Body of pancreas (tissue), 4 donors: ENCODE measurements around the gene ATOH8. TPM values are rescaled to one million over a fixed set of nuclear protein-coding genes. Genes with fewer than 3 reads are reported as not detected.
A peak's percentile ranks its signal among the peaks of the same experiment; 100 is the strongest.

ENCODE experiments used
- ATAC-seq: fragments of 150-250 bp; one replicate; pipeline ENCODE4 v1.9.1; 2016
- DNase-seq, 4 donors: peaks; one replicate each; pipeline ENCODE4 v3.0.0-alpha.2; 2019
- H3K27ac ChIP-seq, 4 donors: fragments of 200-600 bp; sonication (generic); 1 replicate in 3 of 4; 2 replicates in 1 of 4; pipeline versions ENCODE4 v1.5.1 to v1.6.1; 2016 to 2019; ENCODE audit warnings: mild to moderate bottlenecking in 1 of 4, mixed read lengths in 1 of 4, moderate library complexity in 1 of 4
- H3K27me3 ChIP-seq, 2 donors: fragments of 200-600 bp; sonication (generic); one replicate each; pipeline ENCODE4 v1.6.0; 2016; ENCODE audit warnings: mild to moderate bottlenecking in 1 of 2
- H3K36me3 ChIP-seq, 2 donors: fragments of 200-600 bp; sonication (generic); replicated peaks in 1 of 2; 2 replicates each; pipeline ENCODE4 v1.5.1; 2016; ENCODE audit warnings: low read depth in 2 of 2; ENCODE audit not compliant: insufficient read depth in 1 of 2
- H3K4me1 ChIP-seq: fragments of 200-600 bp; sonication (generic); one replicate; pipeline ENCODE4 v1.6.0; 2016
- H3K4me3 ChIP-seq, 2 donors: fragments of 200-600 bp; sonication (generic); 1 replicate in 1 of 2; 2 replicates in 1 of 2; pipeline ENCODE4 v1.5.1; 2016 to 2019
- H3K9me3 ChIP-seq, 3 donors: fragments of 200-600 bp; sonication (generic); 1 replicate in 2 of 3; 2 replicates in 1 of 3; pipeline ENCODE4 v1.5.1; 2016
- CTCF ChIP-seq, 7 experiments: fragments of 450-650 bp in 4 of 7; fragments of 200-600 bp in 3 of 7; sonication (generic) in 3 of 7; IDR thresholded peaks; one replicate each; pipeline ENCODE4 v1.5.1; 2016 to 2019; ENCODE audit warnings: antibody characterized with exemption in 7 of 7
- POLR2A ChIP-seq, 3 donors: fragments of 450-650 bp; IDR thresholded peaks; one replicate each; pipeline ENCODE4 v1.6.1; 2016; ENCODE audit warnings: antibody characterized with exemption in 3 of 3, mild to moderate bottlenecking in 2 of 3
- WGBS, 2 donors: methylation state at CpG; one replicate each; pipeline ENCODE4 v1.1.5; 2017; 5-methylcytosine and 5-hydroxymethylcytosine counted together
- intact Hi-C: fragments of 100-400 bp; cut with DNase I; formaldehyde crosslinking; loops from one replicate; pipeline ENCODE4 v1.15.1; 2023
- total RNA-seq, 2 donors: library from RNA; depleted of rRNA; stranded (reverse); fragments of >200 nt; gene quantifications; one replicate each; pipeline ENCODE4 v1.1.0, GENCODE V29; 2016

The ATOH8 gene
- total RNA-seq, 2 donors from 2014 or later, result 12.9 to 14.5 TPM

- Histone ChIP-seq H3K9me3 (no peaks in the 10 kb centered on the region), H3K27me3 (no peaks in the 10 kb centered on the region), H3K4me3 (no peak overlapping the region), H3K27ac (no peak overlapping the region), H3K36me3 (no peaks in the 10 kb centered on the region), H3K4me1 (no peaks in the 10 kb centered on the region)
- DNase-seq, result peak in 1 of 4 donors; percentile 4
- no peak for TF ChIP-seq CTCF (IDR thresholded peaks at IDR 0.05)
- no peak for TF ChIP-seq POLR2A (IDR thresholded peaks at IDR 0.05)
- ATAC-seq, result no peak
- 85 to 94% methylated on average over 3 of the region's 3 CpGs for WGBS, 2 donors
- intact Hi-C loops, result no loop called here
Observed at GRCh38 chr2:85800586-85800985, 46.8 kb downstream of the ATOH8 start.

GRCh38 chr2:85801871-85802270 lies 48.1 kb downstream of the ATOH8 start:
- no peak for TF ChIP-seq POLR2A (IDR thresholded peaks at IDR 0.05)
- no peak for TF ChIP-seq CTCF (IDR thresholded peaks at IDR 0.05)
- DNase-seq (no peak), ATAC-seq (no peak)
- WGBS, 2 donors, result 85 to 92% methylated on average over 5 of the region's 5 CpGs
- intact Hi-C loops, result no loop called here
- no peaks in the 10 kb centered on the region for H3K9me3 ChIP-seq
- no peak overlapping the region for H3K4me3 ChIP-seq
- no peaks in the 10 kb centered on the region for H3K36me3 ChIP-seq
- H3K27ac ChIP-seq, result no peak overlapping the region
- no peaks in the 10 kb centered on the region for H3K27me3 ChIP-seq
- H3K4me1 ChIP-seq, result peaks cover 11% of the 10 kb centered on the region

GRCh38 chr2:85802354-85803103 lies 48.7 kb downstream of the ATOH8 start:
- Histone ChIP-seq H3K36me3 (no peaks in the 10 kb centered on the region), H3K27me3 (no peaks in the 10 kb centered on the region), H3K9me3 (no peaks in the 10 kb centered on the region), H3K27ac (no peak overlapping the region), H3K4me3 (no peak overlapping the region), H3K4me1 (peaks cover 14% of the 10 kb centered on the region)
- intact Hi-C loops, result no loop called here
- TF ChIP-seq CTCF (IDR thresholded peaks at IDR 0.05) (no peak), POLR2A (IDR thresholded peaks at IDR 0.05) (no peak)
- DNase-seq (peak in 1 of 4 donors; percentile 4), ATAC-seq (no peak)
- WGBS, 2 donors, result 77 to 84% methylated on average over 8 to 9 of the region's 9 CpGs

- TF ChIP-seq CTCF (IDR thresholded peaks at IDR 0.05) (no peak), POLR2A (IDR thresholded peaks at IDR 0.05) (no peak)
- Histone ChIP-seq H3K27ac (no peak overlapping the region), H3K36me3 (no peaks in the 10 kb centered on the region), H3K4me1 (peaks cover 14% of the 10 kb centered on the region), H3K27me3 (no peaks in the 10 kb centered on the region), H3K4me3 (no peak overlapping the region), H3K9me3 (no peaks in the 10 kb centered on the region)
- 62 to 74% methylated on average over 8 to 10 of the region's 10 CpGs for WGBS, 2 donors
- ATAC-seq (no peak), DNase-seq (peak in 1 of 4 donors; percentile 10)
- intact Hi-C loops, result no loop called here
Observed at GRCh38 chr2:85803704-85804425, 50.1 kb downstream of the ATOH8 start.
